ENCODE results near the gene ASTN1.

- no peak for TF ChIP-seq POLR2AphosphoS5 (IDR thresholded peaks at IDR 0.05; ENCODE audit: low read depth, low read length)
- peak in 1 of 2 experiments; percentile 41; a peak in 1 of 4 replicates for TF ChIP-seq REST (IDR thresholded peaks at IDR 0.05; ENCODE audit: insufficient read depth in 1 of 2, low read depth in 2 of 2, low read length in 2 of 2)
- no peak for TF ChIP-seq SIN3A (IDR thresholded peaks at IDR 0.05; ENCODE audit: borderline replicate concordance, insufficient read depth, low read length)
Observed at GRCh38 chr1:176847052-176847451, 317.5 kb downstream of the ASTN1 start.
